CD8-positive, alpha-beta memory T cell (primary cell): Measurements from ENCODE around the gene SLC4A9. TPM values are rescaled to one million over a fixed set of nuclear protein-coding genes. Genes with fewer than 3 reads are reported as not detected.

Source experiments
- CTCF ChIA-PET: fragments of 350-600 bp; sonication (Branson Sonifier 250); formaldehyde crosslinking; loops from one replicate; lab custom pipeline; 2021; ENCODE audit warnings: antibody characterized with exemption; lab: Charles Lee
- POLR2A ChIA-PET: fragments of 350-600 bp; sonication (Branson Sonifier 250); formaldehyde crosslinking; loops from one replicate; lab custom pipeline; 2021; ENCODE audit warnings: antibody characterized with exemption; lab: Charles Lee
- DNase-seq, 5 donors: peaks; one replicate each; pipeline versions ENCODE4 v3.0.0 to v3.0.0-alpha.2; 2020 to 2022; ENCODE audit warnings: mixed read lengths in 1 of 5
- H3K27ac ChIP-seq: one replicate; pipeline ENCODE4 v1.7.0; 2013; ENCODE audit warnings: low read depth, mild to moderate bottlenecking, low read length, moderate library complexity
- H3K27me3 ChIP-seq: 2 replicates; pipeline ENCODE4 v1.7.0; 2013; ENCODE audit warnings: low read length, mild to moderate bottlenecking; ENCODE audit not compliant: insufficient read depth, poor library complexity, severe bottlenecking
- H3K36me3 ChIP-seq: 2 replicates; pipeline ENCODE4 v1.7.0; 2013; ENCODE audit warnings: mild to moderate bottlenecking, low read length, moderate library complexity; ENCODE audit not compliant: insufficient read depth
- H3K4me1 ChIP-seq: 2 replicates; pipeline ENCODE4 v1.7.0; 2013; ENCODE audit warnings: mild to moderate bottlenecking, low read length, moderate library complexity; ENCODE audit not compliant: insufficient read depth
- H3K4me3 ChIP-seq: 2 replicates; pipeline ENCODE4 v1.7.0; 2013; ENCODE audit warnings: mild to moderate bottlenecking, low read length
- H3K9me3 ChIP-seq: 2 replicates; pipeline ENCODE4 v1.7.0; 2013; ENCODE audit warnings: mild to moderate bottlenecking, low read length
- H3K27ac Mint-ChIP-seq, 8 donors: one replicate each; pipeline ENCODE4 v1.8.0; 2020 to 2021; ENCODE audit warnings: mixed read lengths in 8 of 8, mild to moderate bottlenecking in 6 of 8, inconsistent platforms in 3 of 8, moderate library complexity in 3 of 8
- H3K27me3 Mint-ChIP-seq, 2 donors: one replicate each; pipeline ENCODE4 v1.8.0; 2020 to 2021; ENCODE audit warnings: mixed read lengths in 2 of 2, mild to moderate bottlenecking in 1 of 2, moderate library complexity in 1 of 2
- H3K36me3 Mint-ChIP-seq, 3 donors: one replicate each; pipeline ENCODE4 v1.8.0; 2020 to 2021; ENCODE audit warnings: mixed read lengths in 3 of 3, inconsistent platforms in 1 of 3, mild to moderate bottlenecking in 1 of 3
- H3K4me1 Mint-ChIP-seq, 3 donors: one replicate each; pipeline ENCODE4 v1.8.0; 2020 to 2021; ENCODE audit warnings: mixed read lengths in 3 of 3, inconsistent platforms in 1 of 3, mild to moderate bottlenecking in 1 of 3
- H3K4me3 Mint-ChIP-seq, 7 donors: one replicate each; pipeline ENCODE4 v1.8.0; 2020 to 2021; ENCODE audit warnings: mixed read lengths in 7 of 7, mild to moderate bottlenecking in 6 of 7, moderate library complexity in 4 of 7, inconsistent platforms in 2 of 7
- H3K9me3 Mint-ChIP-seq, 5 donors: one replicate each; pipeline ENCODE4 v1.8.0; 2020 to 2022; ENCODE audit warnings: mixed read lengths in 5 of 5, mild to moderate bottlenecking in 3 of 5, moderate library complexity in 2 of 5, inconsistent platforms in 1 of 5
- polyA plus RNA-seq: library from polyadenylated mRNA; unstranded; fragments of 300-500 nt; fragmentation: Illumina TruSeq; gene quantifications from one replicate; pipeline ENCODE4 v1.2.3, GENCODE V29; 2021
- total RNA-seq, 2 experiments: library from RNA; stranded (reverse); gene quantifications; one replicate each; pipeline ENCODE4 v1.2.3, GENCODE V29; 2021

SLC4A9 gene
- total and polyA plus RNA-seq, 3 experiments from 2014 or later: not detected

DNA sequence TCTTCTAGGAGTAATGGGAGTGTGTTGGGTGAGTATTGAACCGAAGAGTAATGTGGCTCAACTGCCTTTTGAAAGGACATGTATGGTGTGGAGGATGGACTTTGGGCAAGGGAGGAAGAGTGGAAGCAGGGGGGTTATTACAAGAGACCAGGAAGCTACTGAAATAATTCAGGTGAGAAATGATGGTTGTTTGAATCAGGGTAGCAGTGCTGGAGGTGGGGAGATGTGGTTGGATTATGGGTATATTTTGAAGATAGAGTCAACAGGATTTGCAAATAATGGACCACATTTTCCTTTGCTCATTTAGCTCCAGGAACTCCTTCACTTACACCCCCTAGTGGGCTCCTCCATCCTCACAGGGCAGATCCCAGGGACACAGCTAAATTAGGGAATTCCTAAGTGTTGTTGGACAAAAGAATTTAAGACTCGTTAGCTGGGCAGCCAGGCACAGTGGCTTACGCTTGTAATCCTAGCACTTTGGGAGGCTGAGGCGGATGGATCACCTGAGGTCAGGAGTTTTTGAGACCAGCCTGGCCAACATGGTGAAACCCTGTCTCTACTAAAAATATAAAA lies 1.2 kb upstream of the SLC4A9 start:
- Mint-ChIP-seq H3K4me3 (no peak overlapping the region), H3K4me1 (peaks cover 14 to 17% (median 16%) of the 10 kb centered on the region in 3 donors), H3K36me3 (no peaks in the 10 kb centered on the region), H3K9me3 (no peaks in the 10 kb centered on the region), H3K27me3 (peaks cover 0 to 11% of the 10 kb centered on the region in 2 donors), H3K27ac (no peak overlapping the region)
- peaks cover 4% of the 10 kb centered on the region for H3K4me1 ChIP-seq
- H3K27me3 ChIP-seq: no peaks in the 10 kb centered on the region
- no peaks in the 10 kb centered on the region for H3K9me3 ChIP-seq
- ChIA-PET CTCF (interaction anchor here (0.6 to 1.7 kb wide), 9 partner anchors 13 to 364 kb away, joined by 3 to 16 read pairs (median 3); partner anchors contain the start of genes HBEGF and ZMAT2), POLR2A (interaction anchor here (0.6 kb wide), 1 partner anchor 98 kb away, joined by 3 read pairs; no protein-coding TSS in a partner anchor)
- no peak for DNase-seq
- no peaks in the 10 kb centered on the region for H3K36me3 ChIP-seq
- H3K27ac ChIP-seq: no peak overlapping the region
- H3K4me3 ChIP-seq: no peak overlapping the region

DNA sequence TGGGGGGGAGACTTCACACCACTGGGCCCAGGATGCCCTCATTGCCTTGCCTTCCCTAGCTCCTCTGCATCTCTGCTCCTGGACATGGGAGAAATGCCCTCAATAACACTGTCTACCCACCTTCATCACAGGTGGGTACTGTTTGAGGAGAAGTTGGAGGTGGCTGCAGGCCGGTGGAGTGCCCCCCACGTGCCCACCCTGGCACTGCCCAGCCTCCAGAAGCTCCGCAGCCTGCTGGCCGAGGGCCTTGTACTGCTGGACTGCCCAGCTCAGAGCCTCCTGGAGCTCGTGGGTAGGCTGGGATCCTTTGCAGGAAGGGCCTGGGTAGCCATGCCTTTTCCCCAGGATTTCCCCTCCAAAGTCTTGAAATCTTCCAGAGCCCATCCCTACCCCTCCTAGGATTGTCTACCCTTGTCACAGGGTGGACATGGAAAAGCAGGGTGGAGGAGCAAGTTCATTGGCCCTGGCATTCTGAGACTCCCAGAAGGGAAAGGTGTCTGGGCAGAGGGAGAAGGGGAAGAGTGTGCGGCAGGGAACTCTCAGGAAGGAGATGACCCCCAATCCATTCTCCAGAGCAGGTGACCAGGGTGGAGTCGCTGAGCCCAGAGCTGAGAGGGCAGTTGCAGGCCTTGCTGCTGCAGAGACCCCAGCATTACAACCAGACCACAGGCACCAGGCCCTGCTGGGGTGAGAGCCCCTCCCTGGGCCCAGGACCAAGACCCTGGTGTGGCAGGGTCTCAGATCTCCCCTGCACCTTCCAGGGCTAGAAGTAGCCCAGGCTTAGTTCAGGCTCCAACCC lies 886 bp downstream of the SLC4A9 start:
- no peaks in the 10 kb centered on the region for H3K9me3 ChIP-seq
- Mint-ChIP-seq H3K27ac (no peak overlapping the region), H3K4me1 (peaks cover 14 to 17% (median 16%) of the 10 kb centered on the region in 3 donors), H3K9me3 (no peaks in the 10 kb centered on the region), H3K27me3 (peaks cover 0 to 3% of the 10 kb centered on the region in 2 donors), H3K4me3 (no peak overlapping the region), H3K36me3 (no peaks in the 10 kb centered on the region)
- no peak for DNase-seq
- POLR2A ChIA-PET: no interaction called here
- no peaks in the 10 kb centered on the region for H3K27me3 ChIP-seq
- H3K27ac ChIP-seq: no peak overlapping the region
- CTCF ChIA-PET: interaction anchor here (1.1 to 2.9 kb wide), 4 partner anchors 9 to 121 kb away, joined by 6 to 11 read pairs (median 6); no protein-coding TSS in a partner anchor
- no peak overlapping the region for H3K4me3 ChIP-seq
- peaks cover 4% of the 10 kb centered on the region for H3K4me1 ChIP-seq
- no peaks in the 10 kb centered on the region for H3K36me3 ChIP-seq

DNA sequence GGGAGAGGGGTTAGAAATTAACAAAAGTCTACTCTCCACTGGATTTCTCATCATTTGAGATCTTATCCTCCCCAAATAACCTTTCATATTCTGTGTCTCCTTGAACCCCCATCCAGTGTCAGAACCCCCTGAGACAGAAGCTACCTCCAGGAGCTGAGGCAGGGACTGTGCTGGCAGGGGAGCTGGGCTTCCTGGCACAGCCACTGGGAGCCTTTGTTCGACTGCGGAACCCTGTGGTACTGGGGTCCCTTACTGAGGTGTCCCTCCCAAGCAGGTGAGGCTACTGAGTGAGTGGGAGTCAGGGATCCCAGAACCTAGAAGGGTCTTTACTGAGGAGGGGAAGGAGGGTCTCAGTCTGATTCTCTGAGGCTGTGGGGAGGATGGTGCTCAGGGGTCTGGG lies 1.9 kb downstream of the SLC4A9 start:
- no peaks in the 10 kb centered on the region for H3K27me3 ChIP-seq
- no peaks in the 10 kb centered on the region for H3K9me3 ChIP-seq
- Mint-ChIP-seq H3K36me3 (no peaks in the 10 kb centered on the region), H3K9me3 (no peaks in the 10 kb centered on the region), H3K27me3 (peaks cover 0 to 3% of the 10 kb centered on the region in 2 donors), H3K27ac (peak overlapping the region in 1 of 8 donors; percentile 29), H3K4me1 (peaks cover 14 to 17% (median 16%) of the 10 kb centered on the region in 3 donors), H3K4me3 (no peak overlapping the region)
- peaks cover 4% of the 10 kb centered on the region for H3K4me1 ChIP-seq
- no peak overlapping the region for H3K27ac ChIP-seq
- no peak overlapping the region for H3K4me3 ChIP-seq
- H3K36me3 ChIP-seq: no peaks in the 10 kb centered on the region
- ChIA-PET POLR2A (interaction anchor here (0.6 kb wide), 1 partner anchor 64 kb away, joined by 3 read pairs; no protein-coding TSS in a partner anchor), CTCF (interaction anchor here (1.0 to 2.9 kb wide), 4 partner anchors 10 to 349 kb away, joined by 3 to 11 read pairs (median 8); no protein-coding TSS in a partner anchor)
- DNase-seq: no peak

DNA sequence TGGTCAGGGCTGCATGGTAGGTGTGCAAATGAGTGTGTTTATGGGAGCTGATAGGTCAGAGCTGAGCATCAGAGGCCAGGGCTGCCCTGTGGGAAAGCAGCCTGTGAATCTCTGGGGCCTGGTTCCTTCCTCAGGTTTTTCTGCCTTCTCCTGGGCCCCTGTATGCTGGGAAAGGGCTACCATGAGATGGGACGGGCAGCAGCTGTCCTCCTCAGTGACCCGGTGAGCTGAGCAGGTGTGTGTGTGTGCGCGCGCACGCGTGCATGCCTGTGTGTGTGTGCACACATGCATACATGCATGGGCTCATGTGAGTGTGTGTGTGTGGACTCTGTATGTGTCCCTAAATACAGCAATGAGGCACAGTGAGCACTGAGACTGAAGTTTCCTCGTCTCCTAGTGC lies 2.3 kb downstream of the SLC4A9 start:
- H3K36me3 Mint-ChIP-seq: no peaks in the 10 kb centered on the region
- no peak overlapping the region for H3K4me3 Mint-ChIP-seq
- H3K27me3 Mint-ChIP-seq: peaks cover 0 to 3% of the 10 kb centered on the region in 2 donors
- CTCF ChIA-PET: interaction anchor here (1.0 to 2.9 kb wide), 5 partner anchors 10 to 349 kb away, joined by 3 to 11 read pairs (median 6); no protein-coding TSS in a partner anchor
- H3K27ac Mint-ChIP-seq: no peak overlapping the region
- no peak overlapping the region for H3K4me3 ChIP-seq
- H3K36me3 ChIP-seq: no peaks in the 10 kb centered on the region
- no peaks in the 10 kb centered on the region for H3K9me3 ChIP-seq
- DNase-seq: no peak
- no peaks in the 10 kb centered on the region for H3K27me3 ChIP-seq
- H3K27ac ChIP-seq: no peak overlapping the region
- H3K9me3 Mint-ChIP-seq: no peaks in the 10 kb centered on the region
- H3K4me1 Mint-ChIP-seq: peaks cover 12 to 15% (median 13%) of the 10 kb centered on the region in 3 donors
- H3K4me1 ChIP-seq: peaks cover 4% of the 10 kb centered on the region
- POLR2A ChIA-PET: interaction anchor here (0.6 kb wide), 1 partner anchor 63 kb away, joined by 3 read pairs; no protein-coding TSS in a partner anchor

DNA sequence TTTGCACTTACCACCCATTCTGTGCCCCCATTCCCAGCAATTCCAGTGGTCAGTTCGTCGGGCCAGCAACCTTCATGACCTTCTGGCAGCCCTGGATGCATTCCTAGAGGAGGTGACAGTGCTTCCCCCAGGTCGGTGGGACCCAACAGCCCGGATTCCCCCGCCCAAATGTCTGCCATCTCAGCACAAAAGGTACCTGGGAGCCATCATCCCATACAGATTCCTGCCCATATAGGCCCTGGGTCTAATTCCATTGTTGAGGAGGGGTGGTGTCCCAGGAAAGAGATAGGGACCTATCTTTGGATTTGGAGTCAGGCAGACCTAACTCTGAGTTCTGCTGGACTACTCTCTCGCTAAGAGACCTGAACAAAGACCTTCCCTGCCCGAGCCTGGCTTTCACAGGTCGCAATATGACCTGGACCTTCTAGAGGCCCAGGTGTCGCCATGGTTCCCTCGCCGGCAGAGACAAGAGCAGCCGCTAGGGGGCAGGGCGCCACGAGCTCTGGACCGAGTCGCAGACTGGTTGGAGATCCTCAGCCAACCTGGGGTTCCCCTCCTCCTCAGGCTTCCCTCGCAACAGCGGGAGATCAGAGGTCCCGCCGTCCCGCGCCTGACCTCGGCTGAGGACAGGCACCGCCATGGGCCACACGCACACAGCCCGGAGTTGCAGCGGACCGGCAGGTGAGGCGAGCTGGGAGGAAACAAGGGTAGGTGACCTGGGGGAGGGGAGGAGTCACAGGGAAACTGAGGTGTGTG lies 3.1 kb downstream of the SLC4A9 start:
- peak overlapping the region in 2 of 8 donors; percentile 51 to 61 for H3K27ac Mint-ChIP-seq
- no peaks in the 10 kb centered on the region for H3K27me3 Mint-ChIP-seq
- H3K9me3 ChIP-seq: no peaks in the 10 kb centered on the region
- H3K36me3 ChIP-seq: no peaks in the 10 kb centered on the region
- peak overlapping the region; percentile 46 for H3K4me3 ChIP-seq
- H3K36me3 Mint-ChIP-seq: no peaks in the 10 kb centered on the region
- peaks cover 6 to 8% (median 6%) of the 10 kb centered on the region in 3 donors for H3K4me1 Mint-ChIP-seq
- POLR2A ChIA-PET: interaction anchor here (0.5 to 1.0 kb wide), 2 partner anchors 12 to 1538 kb away, joined by 3 read pairs; no protein-coding TSS in a partner anchor
- H3K27ac ChIP-seq: no peak overlapping the region
- CTCF ChIA-PET: interaction anchor here (0.6 to 4.2 kb wide), 23 partner anchors 8 to 357 kb away, joined by 3 to 24 read pairs (median 3); partner anchors contain the start of genes CYSTM1 and HBEGF
- peak; percentile 66 to 83 (median 72) for DNase-seq
- peak overlapping the region in 6 of 7 donors; percentile 61 to 83 (median 78) for H3K4me3 Mint-ChIP-seq
- peaks cover 4% of the 10 kb centered on the region for H3K4me1 ChIP-seq
- no peaks in the 10 kb centered on the region for H3K9me3 Mint-ChIP-seq
- H3K27me3 ChIP-seq: no peaks in the 10 kb centered on the region

DNA sequence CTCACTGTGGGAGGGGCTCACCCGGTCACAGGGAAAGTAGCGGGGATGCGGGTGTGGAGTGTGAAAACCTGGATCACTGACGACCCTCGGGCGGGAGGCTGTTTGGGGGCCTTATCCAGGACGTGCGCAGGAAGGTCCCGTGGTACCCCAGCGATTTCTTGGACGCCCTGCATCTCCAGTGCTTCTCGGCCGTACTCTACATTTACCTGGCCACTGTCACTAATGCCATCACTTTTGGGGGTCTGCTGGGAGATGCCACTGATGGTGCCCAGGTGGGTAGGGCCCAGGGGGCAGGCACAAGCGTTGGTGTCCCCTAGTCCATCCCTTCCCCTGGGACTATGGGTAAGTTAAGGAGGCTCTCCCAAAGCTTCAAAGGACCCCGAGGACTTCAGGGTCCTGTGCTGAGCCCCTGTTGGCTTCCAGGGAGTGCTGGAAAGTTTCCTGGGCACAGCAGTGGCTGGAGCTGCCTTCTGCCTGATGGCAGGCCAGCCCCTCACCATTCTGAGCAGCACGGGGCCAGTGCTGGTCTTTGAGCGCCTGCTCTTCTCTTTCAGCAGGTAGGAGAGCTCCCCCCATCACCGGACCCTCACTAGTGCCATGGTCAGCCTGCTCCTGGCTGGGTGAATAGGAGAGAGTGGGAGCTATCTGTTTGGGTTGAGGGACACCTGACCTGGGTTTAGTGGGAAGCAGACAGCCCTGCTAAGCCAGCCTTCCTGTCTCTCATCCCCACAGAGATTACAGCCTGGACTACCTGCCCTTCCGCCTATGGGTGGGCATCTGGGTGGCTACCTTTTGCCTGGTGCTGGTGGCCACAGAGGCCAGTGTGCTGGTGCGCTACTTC lies 3.9 kb downstream of the SLC4A9 start:
- Histone ChIP-seq H3K4me3 (peak overlapping the region; percentile 46), H3K9me3 (no peaks in the 10 kb centered on the region), H3K4me1 (peaks cover 4% of the 10 kb centered on the region), H3K27me3 (no peaks in the 10 kb centered on the region), H3K36me3 (no peaks in the 10 kb centered on the region), H3K27ac (no peak overlapping the region)
- peak overlapping the region in 4 of 7 donors; percentile 61 to 81 (median 76) for H3K4me3 Mint-ChIP-seq
- POLR2A ChIA-PET: interaction anchor here (1.0 kb wide), 1 partner anchor 12 kb away, joined by 3 read pairs; no protein-coding TSS in a partner anchor
- no peak overlapping the region for H3K27ac Mint-ChIP-seq
- CTCF ChIA-PET: interaction anchor here (0.6 to 4.2 kb wide), 23 partner anchors 7 to 356 kb away, joined by 3 to 24 read pairs (median 3); partner anchors contain the start of genes CYSTM1 and HBEGF
- peaks cover 4 to 8% (median 6%) of the 10 kb centered on the region in 3 donors for H3K4me1 Mint-ChIP-seq
- no peaks in the 10 kb centered on the region for H3K27me3 Mint-ChIP-seq
- no peak for DNase-seq
- H3K36me3 Mint-ChIP-seq: no peaks in the 10 kb centered on the region
- no peaks in the 10 kb centered on the region for H3K9me3 Mint-ChIP-seq

DNA sequence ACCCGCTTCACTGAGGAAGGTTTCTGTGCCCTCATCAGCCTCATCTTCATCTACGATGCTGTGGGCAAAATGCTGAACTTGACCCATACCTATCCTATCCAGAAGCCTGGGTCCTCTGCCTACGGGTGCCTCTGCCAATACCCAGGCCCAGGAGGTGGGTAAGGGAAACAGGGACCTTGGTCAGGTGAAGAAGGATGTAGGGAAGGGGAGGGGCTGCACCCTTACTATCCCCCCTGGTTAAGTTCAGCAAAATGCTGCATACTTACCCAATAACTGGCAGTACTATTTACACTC lies 4.4 kb downstream of the SLC4A9 start:
- H3K4me3 Mint-ChIP-seq: peak overlapping the region in 1 of 7 donors; percentile 15
- Histone ChIP-seq H3K36me3 (no peaks in the 10 kb centered on the region), H3K4me3 (no peak overlapping the region), H3K9me3 (no peaks in the 10 kb centered on the region), H3K27ac (no peak overlapping the region), H3K4me1 (peaks cover 4% of the 10 kb centered on the region), H3K27me3 (no peaks in the 10 kb centered on the region)
- ChIA-PET POLR2A (no interaction called here), CTCF (interaction anchor here (0.9 to 4.2 kb wide), 8 partner anchors 10 to 356 kb away, joined by 3 to 24 read pairs (median 4); no protein-coding TSS in a partner anchor)
- no peak for DNase-seq
- H3K27me3 Mint-ChIP-seq: no peaks in the 10 kb centered on the region
- H3K9me3 Mint-ChIP-seq: no peaks in the 10 kb centered on the region
- H3K4me1 Mint-ChIP-seq: peaks cover 4 to 8% (median 6%) of the 10 kb centered on the region in 3 donors
- H3K27ac Mint-ChIP-seq: no peak overlapping the region
- no peaks in the 10 kb centered on the region for H3K36me3 Mint-ChIP-seq
